HEK293 (cell line): ENCODE measurements around the gene ZNF354B.

ENCODE experiments used
- MEIS1 ChIP-seq: sonication (generic); formaldehyde crosslinking; IDR thresholded peaks from 2 replicates; pipeline ENCODE4 v1.8.1; 2022; ENCODE audit warnings: missing genetic modification reagents, mild to moderate bottlenecking, borderline replicate concordance
- PBX3 ChIP-seq: sonication (generic); formaldehyde crosslinking; IDR thresholded peaks from 2 replicates; pipeline ENCODE4 v1.8.1; 2022; ENCODE audit warnings: mild to moderate bottlenecking, moderate library complexity, missing genetic modification reagents
- PRDM2 ChIP-seq: fragments of 450-650 bp; formaldehyde crosslinking; IDR thresholded peaks from 2 replicates; pipeline ENCODE4 v1.5.1; 2016; ENCODE audit warnings: missing biosample characterization, missing genetic modification characterization, borderline replicate concordance
- REPIN1 ChIP-seq: fragments of 450-650 bp; formaldehyde crosslinking; IDR thresholded peaks from 2 replicates; pipeline ENCODE4 v1.5.1; 2017; ENCODE audit warnings: missing biosample characterization, missing genetic modification characterization, low read depth
- SCRT2 ChIP-seq: fragments of 450-650 bp; formaldehyde crosslinking; IDR thresholded peaks from 2 replicates; pipeline ENCODE4 v1.5.1; 2016; ENCODE audit warnings: missing biosample characterization, missing genetic modification characterization
- SETDB1 ChIP-seq: IDR thresholded peaks from one replicate; pipeline ENCODE4 v1.6.1; 2017; ENCODE audit warnings: mild to moderate bottlenecking, low read length, moderate library complexity, mixed read lengths; ENCODE audit not compliant: insufficient read length
- ZBTB21 ChIP-seq: fragments of 450-650 bp; formaldehyde crosslinking; IDR thresholded peaks from 2 replicates; pipeline ENCODE4 v1.5.1; 2017; ENCODE audit warnings: missing biosample characterization, missing genetic modification characterization
- ZBTB48 ChIP-seq: fragments of 450-650 bp; formaldehyde crosslinking; IDR thresholded peaks from 2 replicates; pipeline ENCODE4 v1.5.1; 2016; ENCODE audit warnings: missing biosample characterization, missing genetic modification characterization
- ZBTB6 ChIP-seq: fragments of 450-650 bp; formaldehyde crosslinking; IDR thresholded peaks from 2 replicates; pipeline ENCODE4 v1.5.1; 2017; ENCODE audit warnings: missing biosample characterization, missing genetic modification characterization
- ZBTB8A ChIP-seq: fragments of 450-650 bp; formaldehyde crosslinking; IDR thresholded peaks from 2 replicates; pipeline ENCODE4 v1.5.1; 2016; ENCODE audit warnings: missing biosample characterization, missing genetic modification characterization
- ZFP41 ChIP-seq: fragments of 450-650 bp; formaldehyde crosslinking; IDR thresholded peaks from 2 replicates; pipeline ENCODE4 v1.5.1; 2016; ENCODE audit warnings: missing biosample characterization, missing genetic modification characterization, borderline replicate concordance
- ZFP69B ChIP-seq: fragments of 450-650 bp; formaldehyde crosslinking; IDR thresholded peaks from 2 replicates; pipeline ENCODE4 v1.5.1; 2016; ENCODE audit warnings: missing biosample characterization, missing genetic modification characterization
- ZNF112 ChIP-seq: fragments of 450-650 bp; formaldehyde crosslinking; IDR thresholded peaks from 2 replicates; pipeline ENCODE4 v1.5.0; 2017; ENCODE audit warnings: missing biosample characterization, missing genetic modification characterization
- ZNF148 ChIP-seq: fragments of 450-650 bp; formaldehyde crosslinking; IDR thresholded peaks from 2 replicates; pipeline ENCODE4 v1.5.0; 2017; ENCODE audit warnings: missing biosample characterization, missing genetic modification characterization, borderline replicate concordance
- ZNF174 ChIP-seq: fragments of 450-650 bp; formaldehyde crosslinking; IDR thresholded peaks from 2 replicates; pipeline ENCODE4 v1.5.0; 2017; ENCODE audit warnings: missing biosample characterization, mild to moderate bottlenecking, missing genetic modification characterization
- ZNF341 ChIP-seq: fragments of 450-650 bp; formaldehyde crosslinking; IDR thresholded peaks from 2 replicates; pipeline ENCODE4; 2016; ENCODE audit warnings: low read depth, missing biosample characterization, missing genetic modification characterization
- ZNF354C ChIP-seq: fragments of 450-650 bp; formaldehyde crosslinking; IDR thresholded peaks from 2 replicates; pipeline ENCODE4 v1.5.1; 2016; ENCODE audit warnings: missing biosample characterization, missing genetic modification characterization, low read depth, borderline replicate concordance
- ZNF488 ChIP-seq: fragments of 450-650 bp; formaldehyde crosslinking; IDR thresholded peaks from 2 replicates; pipeline ENCODE4 v1.5.1; 2016; ENCODE audit warnings: missing biosample characterization, missing genetic modification characterization
- ZNF501 ChIP-seq: fragments of 450-650 bp; formaldehyde crosslinking; IDR thresholded peaks from 2 replicates; pipeline ENCODE4 v1.5.1; 2016; ENCODE audit warnings: missing biosample characterization, missing genetic modification characterization
- ZNF585B ChIP-seq: fragments of 450-650 bp; formaldehyde crosslinking; IDR thresholded peaks from 2 replicates; pipeline ENCODE4 v1.5.1; 2016; ENCODE audit warnings: missing biosample characterization, missing genetic modification characterization
- ZNF639 ChIP-seq: fragments of 450-650 bp; formaldehyde crosslinking; IDR thresholded peaks from 2 replicates; pipeline ENCODE4 v1.5.1; 2016; ENCODE audit warnings: missing biosample characterization, missing genetic modification characterization
- ZNF654 ChIP-seq: fragments of 450-650 bp; formaldehyde crosslinking; IDR thresholded peaks from 2 replicates; pipeline ENCODE4 v1.5.1; 2016; ENCODE audit warnings: low read depth, missing biosample characterization, missing genetic modification characterization
- ZNF660 ChIP-seq: fragments of 450-650 bp; IDR thresholded peaks from 2 replicates; pipeline ENCODE4 v1.5.1; 2018; ENCODE audit warnings: missing biosample characterization, mild to moderate bottlenecking, missing genetic modification characterization
- ZNF664 ChIP-seq: fragments of 450-650 bp; formaldehyde crosslinking; IDR thresholded peaks from 2 replicates; pipeline ENCODE4 v1.5.1; 2016; ENCODE audit warnings: missing biosample characterization, missing genetic modification characterization
- ZNF677 ChIP-seq: fragments of 450-650 bp; IDR thresholded peaks from 2 replicates; pipeline ENCODE4 v1.5.0; 2018; ENCODE audit warnings: missing biosample characterization, mild to moderate bottlenecking, missing genetic modification characterization, moderate library complexity
- ZNF76 ChIP-seq: fragments of 450-650 bp; formaldehyde crosslinking; IDR thresholded peaks from 2 replicates; pipeline ENCODE4; 2016; ENCODE audit warnings: low read depth, missing biosample characterization, missing genetic modification characterization, borderline replicate concordance

The ZNF354B gene

GRCh38 chr5:178859625-178860521, at the start of gene ZNF354B (continued):
- TF ChIP-seq ZNF488 (tag by site-specific recombination) (no peak), ZNF639 (tag by site-specific recombination) (no peak), ZBTB6 (peak; percentile 39), ZNF677 (tag by site-specific recombination) (0 out of 2 replicates have a peak, but pooled peaks have one; percentile 7), ZNF660 (peak; percentile 46; the same call in 1 of the 2 replicates), ZBTB21 (tag by site-specific recombination) (no peak), ZBTB48 (tag by site-specific recombination) (peak; percentile 13; the same call in 1 of the 2 replicates), ZNF501 (tag by site-specific recombination) (no peak), ZNF354C (tag by site-specific recombination) (no peak), ZNF664 (tag by site-specific recombination) (no peak), ZBTB8A (tag by site-specific recombination) (peak; percentile 92), PRDM2 (tag by site-specific recombination) (no peak), SCRT2 (tag by site-specific recombination) (no peak), ZFP69B (tag by site-specific recombination) (0 out of 2 replicates have a peak, but pooled peaks have one; percentile 17), PBX3 (CRISPR knock-in tag) (peak; percentile 58; the same call in 1 of the 2 replicates), MEIS1 (no peak), ZNF112 (tag by site-specific recombination) (no peak), ZNF148 (tag by site-specific recombination) (no peak), ZNF76 (tag by site-specific recombination) (peak; percentile 98), ZNF341 (tag by site-specific recombination) (peak; percentile 98), ZNF654 (no peak), ZFP41 (tag by site-specific recombination) (no peak), ZNF585B (tag by site-specific recombination) (no peak), REPIN1 (tag by site-specific recombination) (no peak), SETDB1 (no peak), ZNF174 (tag by site-specific recombination) (no peak)
